Hepatocyte (in vitro differentiated cells): ENCODE data around the gene WNT8B.

Source experiments
- EZH2 ChIP-seq: fragments of 200-600 bp; sonication (generic); IDR thresholded peaks from 2 replicates; pipeline ENCODE4 v1.6.1; 2016; ENCODE audit warnings: antibody characterized with exemption, mild to moderate bottlenecking, borderline replicate concordance
- TF ChIP-seq, protein P1 (sequence below): fragments of 200-600 bp; sonication (generic); IDR thresholded peaks from 2 replicates; pipeline ENCODE4 v1.5.1; 2016; ENCODE audit warnings: antibody characterized with exemption, mild to moderate bottlenecking; ENCODE audit not compliant: poor library complexity

- TF ChIP-seq, protein P1, sequence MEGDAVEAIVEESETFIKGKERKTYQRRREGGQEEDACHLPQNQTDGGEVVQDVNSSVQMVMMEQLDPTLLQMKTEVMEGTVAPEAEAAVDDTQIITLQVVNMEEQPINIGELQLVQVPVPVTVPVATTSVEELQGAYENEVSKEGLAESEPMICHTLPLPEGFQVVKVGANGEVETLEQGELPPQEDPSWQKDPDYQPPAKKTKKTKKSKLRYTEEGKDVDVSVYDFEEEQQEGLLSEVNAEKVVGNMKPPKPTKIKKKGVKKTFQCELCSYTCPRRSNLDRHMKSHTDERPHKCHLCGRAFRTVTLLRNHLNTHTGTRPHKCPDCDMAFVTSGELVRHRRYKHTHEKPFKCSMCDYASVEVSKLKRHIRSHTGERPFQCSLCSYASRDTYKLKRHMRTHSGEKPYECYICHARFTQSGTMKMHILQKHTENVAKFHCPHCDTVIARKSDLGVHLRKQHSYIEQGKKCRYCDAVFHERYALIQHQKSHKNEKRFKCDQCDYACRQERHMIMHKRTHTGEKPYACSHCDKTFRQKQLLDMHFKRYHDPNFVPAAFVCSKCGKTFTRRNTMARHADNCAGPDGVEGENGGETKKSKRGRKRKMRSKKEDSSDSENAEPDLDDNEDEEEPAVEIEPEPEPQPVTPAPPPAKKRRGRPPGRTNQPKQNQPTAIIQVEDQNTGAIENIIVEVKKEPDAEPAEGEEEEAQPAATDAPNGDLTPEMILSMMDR, result no peak
- no peak for TF ChIP-seq EZH2
These were observed 35.2 kb downstream of the WNT8B start for GRCh38 chr10:100498059-100498458.
